Measurements from ENCODE around the gene S100A9. TPM values are rescaled to one million over a fixed set of nuclear protein-coding genes. Genes with fewer than 3 reads are reported as not detected.

The S100A9 gene
- total RNA-seq, 120 experiments from 2014 or later, result 1.00 to 458 (median 25.1) TPM; not detected in 2

Other genes with a start within 250 kb of the S100A9 start
- gene SPRR2F, start 244.3 kb upstream of the S100A9 start, total RNA-seq, result not detected
- 1 to 10 TPM in 1 of 120 experiments, under 1 TPM in 4, not detected in 115; 0.76 to 1.3 (median 0.96) TPM for gene SPRR2G, start 207.0 kb upstream of the S100A9 start, total RNA-seq
- gene LELP1, start 154.4 kb upstream of the S100A9 start, total RNA-seq, result not detected
- gene PRR9, start 140.3 kb upstream of the S100A9 start, total RNA-seq, result not detected
- 1 to 10 TPM in 1 of 120 experiments, under 1 TPM in 23, not detected in 96; 0.30 to 1.4 (median 0.50) TPM for gene LORICRIN, start 98.2 kb upstream of the S100A9 start, total RNA-seq
- not detected for gene PGLYRP3, start 44.9 kb upstream of the S100A9 start, total RNA-seq
- not detected for gene PGLYRP4, start 9.0 kb upstream of the S100A9 start, total RNA-seq
- 100 to 1,000 TPM in 1 of 120 experiments, 10 to 100 TPM in 13, 1 to 10 TPM in 58, not detected in 48; 1.0 to 130 (median 4.4) TPM for gene S100A12, start 17.8 kb downstream of the S100A9 start, total RNA-seq
- 100 to 1,000 TPM in 7 of 120 experiments, 10 to 100 TPM in 77, 1 to 10 TPM in 33, not detected in 3; 1.0 to 443 (median 19.6) TPM for gene S100A8, start 33.2 kb downstream of the S100A9 start, total RNA-seq
- gene S100A7A, start 58.7 kb downstream of the S100A9 start, total RNA-seq, result not detected
- 1 to 10 TPM in 8 of 120 experiments, under 1 TPM in 1, not detected in 111; 0.97 to 2.8 (median 1.8) TPM for gene S100A7, start 102.8 kb downstream of the S100A9 start, total RNA-seq
- 100 to 1,000 TPM in 65 of 120 experiments, 10 to 100 TPM in 55; 62.8 to 242 (median 102) TPM for gene S100A6, start 178.1 kb downstream of the S100A9 start, total RNA-seq
- 1 to 10 TPM in 5 of 120 experiments, under 1 TPM in 1, not detected in 114; 0.47 to 1.9 (median 1.2) TPM for gene S100A5, start 183.1 kb downstream of the S100A9 start, total RNA-seq
- gene S100A4, start 188.0 kb downstream of the S100A9 start, total RNA-seq, result 10 to 100 TPM in 40 of 120 experiments, 1 to 10 TPM in 79, not detected in 1; 1.2 to 42.8 (median 6.7) TPM
- gene S100A3, start 191.4 kb downstream of the S100A9 start, total RNA-seq, result 1 to 10 TPM in 17 of 120 experiments, under 1 TPM in 11, not detected in 92; 0.59 to 9.7 (median 1.1) TPM
- 1 to 10 TPM in 45 of 120 experiments, under 1 TPM in 13, not detected in 62; 0.52 to 4.2 (median 1.4) TPM for gene S100A2, start 208.0 kb downstream of the S100A9 start, total RNA-seq